GM12878 (cell line): ENCODE results near the gene MRPS16.

ENCODE experiments used
- SIN3A ChIP-seq: IDR thresholded peaks from 2 replicates; pipeline ENCODE4 v1.6.1; 2012; ENCODE audit warnings: low read depth, low read length, improper control_type of control experiment
- SUPT20H ChIP-seq: IDR thresholded peaks from 2 replicates; pipeline ENCODE4 v1.6.1; 2011; ENCODE audit warnings: low read depth, mild to moderate bottlenecking, low read length, moderate library complexity, borderline replicate concordance; ENCODE audit not compliant: control insufficient read depth
- SUZ12 ChIP-seq: fragments of 200-600 bp; sonication (generic); IDR thresholded peaks from one replicate; pipeline ENCODE4 v1.6.1; 2018; ENCODE audit warnings: antibody characterized with exemption, mild to moderate bottlenecking; ENCODE audit not compliant: unreplicated experiment

DNA sequence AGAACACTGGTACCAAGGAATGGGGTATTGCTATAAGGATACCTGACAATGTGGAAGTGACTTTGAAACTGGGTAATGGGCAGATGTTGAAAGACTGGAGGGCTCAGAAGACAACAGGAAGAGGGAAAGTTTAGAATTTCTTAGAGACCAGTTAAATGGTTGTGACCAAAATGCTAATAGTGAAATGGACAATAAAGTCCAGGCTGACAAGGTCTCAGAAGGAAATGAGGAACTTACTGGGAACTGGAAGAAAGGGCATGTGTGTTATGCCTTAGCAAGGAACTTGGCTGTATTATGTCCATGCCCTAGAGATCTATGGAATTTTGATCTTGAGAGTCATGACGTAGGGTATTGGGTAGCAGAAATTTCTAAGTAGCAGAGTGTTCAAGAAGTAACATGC lies 46.6 kb downstream of the MRPS16 start:
- TF ChIP-seq SUZ12 (no peak), SUPT20H (no peak), SIN3A (no peak)
